Measurements from ENCODE around the gene PTPN2.

PTPN2 gene

DNA sequence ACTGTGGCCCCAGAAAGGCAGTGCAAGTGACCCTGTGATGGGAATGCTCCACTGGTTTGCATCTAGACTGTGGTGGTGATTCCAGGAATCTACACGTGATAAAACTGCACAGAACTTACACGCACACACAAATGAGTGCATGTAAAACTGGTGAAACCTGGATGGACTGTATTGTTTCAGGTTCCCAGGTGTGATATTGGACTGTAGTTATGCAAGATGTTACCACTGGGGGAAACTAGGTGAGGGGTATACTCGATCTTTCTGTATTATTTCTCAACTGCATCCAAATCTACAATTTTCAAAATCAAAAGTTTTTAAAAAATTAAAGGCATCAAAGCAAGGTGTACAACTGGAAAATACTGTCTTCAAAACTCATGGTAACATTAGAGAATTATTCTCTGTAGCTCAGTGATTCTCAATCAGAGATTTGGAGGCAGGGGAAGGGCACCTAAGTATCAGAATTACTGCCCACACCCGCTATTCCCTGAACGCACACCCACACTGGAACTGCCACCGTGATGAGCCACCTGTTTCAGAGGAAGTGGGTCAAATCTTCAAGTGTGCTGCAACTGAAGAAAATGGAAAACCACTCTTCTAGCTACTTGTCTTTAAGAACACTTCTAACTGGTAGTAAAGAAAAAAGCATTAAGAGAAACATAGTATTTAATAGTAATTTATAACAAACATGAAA is 26.7 kb downstream of the PTPN2 start:
- DNase-seq, result no peak

DNA sequence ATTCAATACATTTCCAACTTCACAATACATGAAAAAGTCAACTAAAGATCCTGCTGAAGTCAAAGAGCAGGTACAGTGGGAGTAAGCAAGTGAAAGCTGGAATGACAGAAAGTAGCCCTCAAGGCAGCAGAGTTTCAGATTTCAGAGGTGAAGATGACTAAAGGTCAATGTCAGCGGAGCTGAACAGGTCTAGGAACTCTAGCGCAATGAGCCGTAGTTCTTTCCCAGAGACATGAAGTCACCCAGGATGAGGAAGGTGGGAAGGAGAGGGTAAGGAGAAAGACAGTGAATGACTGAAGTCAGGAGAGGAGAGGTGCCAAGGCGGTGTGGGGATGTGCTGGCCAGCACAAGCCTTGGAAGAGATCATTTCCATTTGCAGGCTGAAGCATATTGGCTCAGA is 28.1 kb downstream of the PTPN2 start:
- no peak for DNase-seq

DNA sequence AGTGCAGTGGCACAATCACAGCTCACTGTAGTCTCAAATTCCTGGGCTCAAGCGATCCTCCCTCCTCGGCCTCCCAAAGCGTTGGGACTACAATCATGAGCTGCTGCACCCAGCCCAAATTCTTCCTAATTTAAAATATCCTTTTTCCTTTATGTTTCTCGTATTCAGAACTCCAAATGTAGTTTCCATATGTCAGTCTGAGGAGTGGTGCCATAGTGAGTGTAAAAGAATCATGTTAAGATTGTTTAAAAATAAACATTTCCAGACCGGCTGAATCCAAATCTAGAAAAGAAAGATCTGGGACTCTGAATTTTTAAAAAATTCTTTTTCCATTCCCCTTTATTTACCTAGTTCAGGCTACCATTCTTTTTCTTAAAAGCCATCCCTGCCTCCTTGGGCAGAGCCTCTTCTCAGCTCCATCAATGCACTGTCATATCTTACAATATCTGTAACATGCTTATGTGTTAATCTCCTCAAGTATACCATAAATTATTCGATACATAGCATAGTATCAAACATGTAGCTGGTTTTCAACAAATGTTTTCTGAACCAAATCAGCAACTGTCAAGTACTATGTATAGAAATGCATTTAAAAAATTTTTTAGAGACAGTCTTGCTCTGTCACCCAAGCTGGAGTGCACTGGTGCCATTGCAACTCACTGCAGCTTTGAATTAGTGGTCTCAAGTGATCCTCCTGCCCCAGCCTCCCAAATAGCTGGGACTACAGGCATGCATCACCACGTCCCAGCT is 31.3 kb downstream of the PTPN2 start:
- DNase-seq, result no peak

DNA sequence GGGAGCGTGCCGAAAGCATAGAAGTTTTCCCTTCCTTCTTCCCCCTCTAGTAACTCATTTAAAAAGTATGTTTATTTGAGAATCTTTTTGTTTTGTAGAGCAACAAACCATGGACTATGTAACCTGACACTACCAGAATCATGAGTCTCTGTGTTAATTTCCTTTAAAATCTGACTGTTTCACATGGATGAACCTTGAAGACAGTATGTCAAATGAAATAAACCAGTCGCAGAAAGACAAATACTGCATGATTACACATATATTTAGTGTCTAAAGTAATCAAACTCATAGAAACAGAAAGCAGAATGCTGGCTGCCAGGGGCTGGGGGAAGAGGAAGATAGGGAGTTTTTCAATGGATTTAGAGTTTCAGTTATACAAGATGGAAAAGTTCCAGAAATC is 32.3 kb downstream of the PTPN2 start:
- DNase-seq, result no peak

DNA sequence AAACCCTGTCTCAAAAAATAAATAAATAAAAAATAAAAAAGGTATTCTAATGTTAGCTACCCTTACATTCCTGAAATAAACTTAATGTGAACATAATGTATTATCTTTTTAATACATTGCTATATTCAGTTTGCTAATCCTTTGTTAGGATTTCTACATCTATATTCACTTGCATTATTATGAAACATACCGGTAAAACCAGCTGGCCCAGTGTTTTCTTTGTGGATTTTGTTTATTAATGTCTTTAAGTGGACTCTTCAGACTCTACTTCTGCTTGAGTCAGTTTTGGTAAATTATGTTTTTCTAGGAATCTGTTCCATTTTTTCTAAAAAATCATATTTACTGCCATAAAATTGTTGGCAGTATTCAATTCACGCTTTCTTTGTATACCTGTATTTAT is 34.5 kb downstream of the PTPN2 start:
- no peak for DNase-seq

DNA sequence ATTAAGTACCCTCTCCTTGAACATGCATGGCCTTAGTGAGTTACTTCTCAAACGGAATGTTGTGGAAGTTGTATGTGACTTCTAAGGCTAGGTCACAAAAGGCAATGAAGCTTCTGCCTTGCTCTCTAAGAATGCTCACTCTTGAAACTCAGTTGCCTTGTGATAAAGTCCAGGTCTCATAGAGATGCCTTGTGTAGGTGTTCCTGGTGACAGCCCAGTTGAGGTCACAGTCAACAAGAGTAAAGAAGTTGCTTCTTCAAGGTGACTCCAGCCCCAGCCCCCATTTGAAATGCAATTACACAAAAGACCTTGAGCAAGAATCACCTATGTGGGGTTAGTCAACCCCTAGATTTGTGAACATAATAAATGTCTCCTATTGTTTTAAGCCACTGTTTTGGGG is 35.6 kb downstream of the PTPN2 start:
- no peak for DNase-seq

DNA sequence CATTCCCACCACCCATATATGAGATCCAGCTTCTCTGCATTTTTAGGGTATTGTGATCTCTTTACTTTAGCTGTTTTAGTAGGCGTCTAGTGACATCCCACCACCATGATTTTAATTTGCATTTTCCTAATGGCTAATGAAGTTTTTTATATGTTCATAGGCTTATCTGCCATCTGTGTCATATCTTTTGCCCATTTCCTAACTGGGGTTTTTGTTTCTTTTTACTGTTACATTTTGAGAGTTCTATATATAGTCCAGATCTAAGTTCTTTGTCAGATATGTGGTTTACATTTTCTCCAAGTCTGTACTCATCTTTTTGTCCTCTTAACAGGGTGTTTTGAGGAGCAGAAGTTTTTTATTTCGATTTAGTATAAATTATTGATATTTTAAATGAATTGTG is 39.6 kb downstream of the PTPN2 start:
- no peak for DNase-seq

DNA sequence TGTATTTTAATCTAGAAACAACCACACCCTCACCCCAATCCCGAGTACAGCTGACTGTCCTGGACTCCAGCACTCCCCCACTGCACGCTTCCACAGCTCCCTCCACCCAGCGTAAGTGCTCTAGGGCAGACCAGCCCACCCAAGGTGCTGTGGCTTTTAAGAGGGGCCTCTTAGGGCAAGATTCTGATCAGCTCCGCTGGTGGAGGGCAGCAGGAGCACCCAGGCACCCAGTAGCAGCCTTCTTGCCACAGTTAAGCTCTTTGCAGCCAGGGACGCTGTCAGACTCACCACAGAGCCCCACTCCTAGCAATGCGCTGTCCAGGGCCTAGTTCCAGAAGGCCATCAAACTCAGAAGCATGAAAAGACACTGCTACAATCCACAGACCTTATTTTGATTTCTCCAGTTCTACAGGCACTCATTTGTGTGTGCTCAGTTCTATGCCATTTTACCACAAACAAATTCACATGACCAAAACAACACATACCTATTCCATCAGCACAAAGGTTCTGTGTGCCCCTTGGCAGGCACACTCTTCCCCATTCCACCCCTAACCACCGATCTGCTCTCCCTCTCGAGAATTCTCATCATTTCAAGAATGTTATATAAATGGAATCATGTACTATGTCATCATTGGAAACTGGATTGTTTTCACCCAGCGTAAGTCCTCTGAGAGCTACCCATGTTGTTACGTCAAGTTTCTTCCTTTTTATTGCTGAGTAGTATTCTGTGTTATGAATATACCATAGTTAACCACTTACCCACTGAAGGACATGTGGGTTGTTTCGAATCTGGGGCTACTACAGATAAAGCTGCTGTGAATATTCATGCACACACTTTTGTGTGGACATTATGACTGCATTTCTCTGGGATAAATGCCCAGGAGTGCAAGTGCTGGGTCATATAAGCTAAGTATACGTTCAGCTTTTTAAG is 40.4 kb downstream of the PTPN2 start:
- no peak for DNase-seq

DNA sequence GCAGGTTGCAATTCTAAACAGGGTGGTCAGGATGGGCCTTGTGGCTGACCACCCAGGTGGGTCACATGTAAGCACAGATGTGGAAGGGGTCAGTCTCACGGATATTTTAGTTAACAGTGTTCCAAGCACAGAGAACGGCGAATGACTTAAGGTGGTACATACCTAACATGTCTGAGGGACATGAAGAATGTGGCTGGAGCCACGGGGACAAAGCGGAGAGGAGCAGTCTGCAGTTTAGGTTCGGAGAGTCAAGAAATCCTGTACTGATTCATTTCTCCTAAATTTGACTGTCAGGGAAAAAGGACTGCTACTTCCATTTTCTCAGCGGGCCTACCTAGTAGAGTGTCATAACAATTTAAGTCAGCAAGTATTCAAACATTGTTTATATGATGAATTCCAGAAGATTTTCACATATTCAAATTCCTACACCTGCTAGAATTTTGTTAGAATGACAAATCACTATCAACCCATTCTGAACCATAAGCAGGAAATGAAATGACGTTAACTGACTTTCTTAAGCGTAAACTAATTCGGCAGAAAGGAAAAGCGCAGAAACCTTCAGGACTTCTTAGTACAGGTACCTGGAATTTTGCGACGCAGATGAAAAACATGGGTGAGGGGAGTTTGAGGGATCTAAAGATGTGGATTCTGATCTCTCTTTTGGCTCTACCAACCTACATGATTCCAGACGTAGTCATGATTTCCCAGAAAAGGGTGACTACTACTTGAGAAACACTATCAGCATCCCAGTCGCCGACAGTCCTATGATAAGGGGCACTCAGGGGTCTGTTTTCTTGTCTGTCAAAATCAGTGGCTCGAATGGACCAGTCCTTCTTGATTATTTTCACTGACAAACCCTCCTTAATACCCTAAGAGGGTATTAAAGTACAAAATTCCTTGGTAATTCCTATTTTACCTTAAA is 41.3 kb downstream of the PTPN2 start:
- DNase-seq, result no peak

DNA sequence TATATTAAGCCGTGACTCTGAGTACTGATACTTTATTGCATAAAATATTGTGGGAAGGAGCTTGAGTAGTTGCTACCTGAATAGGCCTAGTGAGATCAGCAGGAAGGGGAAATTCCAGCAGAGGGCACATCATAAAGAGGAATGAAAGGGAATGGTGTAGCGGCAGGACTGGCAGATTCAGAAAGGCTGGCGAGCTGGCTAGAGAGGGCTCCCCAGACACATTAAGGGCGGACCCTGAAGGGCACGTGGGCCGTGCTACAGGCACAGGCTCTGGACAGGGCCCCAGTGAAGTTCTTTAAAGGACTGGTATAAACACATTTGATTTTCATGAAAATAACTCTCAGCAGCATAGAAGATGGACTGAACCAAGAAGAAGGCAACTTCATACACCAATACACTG is 43.0 kb downstream of the PTPN2 start:
- no peak for DNase-seq

DNA sequence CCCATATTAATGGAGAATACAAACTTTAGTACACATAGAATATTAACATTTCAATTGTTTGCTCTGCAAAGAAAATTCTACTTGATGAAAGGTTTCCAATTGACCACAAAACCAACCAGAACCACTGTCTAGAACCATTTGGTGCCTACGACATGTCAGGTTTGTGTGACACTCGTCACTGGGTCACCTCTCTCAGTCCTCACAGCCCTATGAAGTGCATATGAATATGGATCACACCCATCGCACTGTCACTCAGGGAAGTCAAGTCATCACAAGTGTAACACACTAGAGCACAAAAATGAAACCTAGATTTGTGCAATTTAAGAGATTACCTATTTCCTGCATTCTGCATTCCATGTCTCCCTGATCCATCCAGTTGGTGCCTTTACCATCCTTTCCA is 43.7 kb downstream of the PTPN2 start:
- DNase-seq, result no peak

DNA sequence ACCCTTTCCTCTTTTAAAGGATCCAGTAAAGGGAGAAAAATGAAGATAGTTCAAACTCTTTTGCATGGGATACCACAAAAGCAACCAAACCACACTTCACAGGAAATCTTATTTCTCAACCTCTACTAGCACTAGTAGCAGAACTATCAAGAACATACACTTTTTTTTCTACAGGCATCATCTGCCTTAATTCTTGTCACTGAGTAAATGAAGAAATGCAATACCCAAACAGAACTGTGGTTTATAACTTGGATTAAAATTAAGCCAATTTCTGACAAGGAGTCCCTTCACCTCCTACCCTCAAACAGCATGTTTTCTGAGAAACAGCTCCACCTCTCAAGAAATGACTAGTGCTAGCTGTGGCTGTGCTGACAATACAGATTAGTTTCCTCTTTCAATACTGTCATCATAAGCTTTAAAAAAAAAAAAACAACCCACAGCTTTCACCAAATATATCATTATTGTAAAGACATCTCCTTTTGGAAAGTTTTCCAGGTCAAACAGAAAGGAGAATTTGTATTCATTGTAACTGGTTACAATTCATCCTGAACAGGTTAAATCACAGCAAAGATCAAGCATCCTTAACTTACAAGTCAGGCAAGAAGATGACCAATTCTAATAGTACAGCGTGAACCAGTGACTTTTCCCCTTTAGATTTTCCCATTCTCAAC is 44.4 kb downstream of the PTPN2 start:
- no peak for DNase-seq

DNA sequence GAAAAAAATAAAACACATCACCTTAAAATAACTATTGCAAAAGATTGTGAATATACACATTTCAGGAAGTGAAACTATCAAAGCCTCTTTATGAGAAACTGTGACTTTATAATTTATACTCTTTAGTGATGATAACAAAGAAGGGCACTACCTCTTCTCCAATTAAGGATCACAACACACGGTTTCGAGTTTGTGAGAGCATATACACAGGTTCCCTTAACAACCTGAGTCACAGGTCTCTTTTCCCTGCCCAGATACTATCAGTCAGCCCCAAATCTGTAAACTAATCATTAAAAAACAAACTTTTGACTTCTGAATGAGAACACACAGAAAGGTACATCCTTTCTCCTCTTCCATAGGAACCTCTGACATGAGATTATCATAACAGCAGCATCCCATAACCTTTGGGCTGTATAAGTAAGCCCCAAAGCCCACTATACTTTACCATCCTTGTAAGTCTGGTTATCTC is 44.9 kb downstream of the PTPN2 start:
- DNase-seq, result no peak

DNA sequence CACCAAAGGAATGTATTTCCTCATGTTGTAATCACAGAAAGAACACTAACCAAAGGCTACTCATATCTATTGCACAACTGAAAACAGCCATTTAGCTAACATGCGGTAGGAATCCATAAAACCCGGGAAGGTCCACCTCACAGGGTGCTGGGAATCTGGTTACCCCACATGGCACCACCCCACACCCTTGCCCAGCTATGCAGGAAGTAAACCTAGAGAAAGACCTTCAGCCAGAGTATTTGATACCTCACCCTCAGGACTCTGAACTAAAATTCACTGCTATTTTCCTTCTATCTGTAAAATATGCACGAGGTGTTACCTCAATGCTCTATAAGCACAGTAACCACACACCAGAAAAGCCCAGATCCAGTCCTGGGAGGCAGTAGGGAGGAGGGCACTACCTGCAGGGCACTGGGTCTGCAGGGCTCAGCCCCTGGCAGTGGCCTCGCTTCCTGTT is 45.8 kb downstream of the PTPN2 start:
- no peak for DNase-seq

DNA sequence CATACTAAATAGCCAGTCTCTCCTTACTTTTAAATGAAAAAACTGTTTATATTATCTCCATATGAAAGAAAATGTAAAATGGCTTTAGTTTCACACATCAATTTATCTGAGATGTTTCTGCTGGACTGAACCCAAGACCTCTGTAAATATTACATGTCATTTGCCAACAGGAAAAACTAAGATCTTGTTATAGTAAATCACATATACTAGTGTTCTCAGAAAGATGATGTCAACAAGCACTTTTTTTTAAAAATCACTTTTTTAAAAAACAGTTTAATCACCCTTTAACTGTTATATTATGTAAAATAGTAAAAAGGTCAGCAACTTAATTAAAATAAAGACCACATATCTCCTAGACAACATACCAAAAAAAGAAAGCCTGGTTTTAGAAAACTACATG is 46.3 kb downstream of the PTPN2 start:
- no peak for DNase-seq

DNA sequence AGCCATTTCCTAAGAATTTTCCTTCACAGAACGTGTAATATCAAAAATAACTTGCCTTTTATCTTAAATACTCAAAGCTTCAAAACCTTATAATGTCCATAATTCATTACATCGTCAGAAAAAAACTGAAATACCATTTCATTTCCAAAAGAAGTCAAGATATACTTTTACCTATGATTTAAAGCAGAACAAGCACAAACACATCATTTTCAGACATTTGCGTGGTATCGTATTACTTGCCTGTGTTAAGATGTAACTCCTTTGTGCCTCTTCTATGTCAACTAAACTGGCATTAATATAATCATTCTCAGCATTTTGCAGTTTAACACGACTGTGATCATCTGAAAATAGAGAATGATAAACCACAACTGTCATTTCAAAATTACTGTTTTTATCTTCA is 47.5 kb downstream of the PTPN2 start:
- DNase-seq, result no peak

DNA sequence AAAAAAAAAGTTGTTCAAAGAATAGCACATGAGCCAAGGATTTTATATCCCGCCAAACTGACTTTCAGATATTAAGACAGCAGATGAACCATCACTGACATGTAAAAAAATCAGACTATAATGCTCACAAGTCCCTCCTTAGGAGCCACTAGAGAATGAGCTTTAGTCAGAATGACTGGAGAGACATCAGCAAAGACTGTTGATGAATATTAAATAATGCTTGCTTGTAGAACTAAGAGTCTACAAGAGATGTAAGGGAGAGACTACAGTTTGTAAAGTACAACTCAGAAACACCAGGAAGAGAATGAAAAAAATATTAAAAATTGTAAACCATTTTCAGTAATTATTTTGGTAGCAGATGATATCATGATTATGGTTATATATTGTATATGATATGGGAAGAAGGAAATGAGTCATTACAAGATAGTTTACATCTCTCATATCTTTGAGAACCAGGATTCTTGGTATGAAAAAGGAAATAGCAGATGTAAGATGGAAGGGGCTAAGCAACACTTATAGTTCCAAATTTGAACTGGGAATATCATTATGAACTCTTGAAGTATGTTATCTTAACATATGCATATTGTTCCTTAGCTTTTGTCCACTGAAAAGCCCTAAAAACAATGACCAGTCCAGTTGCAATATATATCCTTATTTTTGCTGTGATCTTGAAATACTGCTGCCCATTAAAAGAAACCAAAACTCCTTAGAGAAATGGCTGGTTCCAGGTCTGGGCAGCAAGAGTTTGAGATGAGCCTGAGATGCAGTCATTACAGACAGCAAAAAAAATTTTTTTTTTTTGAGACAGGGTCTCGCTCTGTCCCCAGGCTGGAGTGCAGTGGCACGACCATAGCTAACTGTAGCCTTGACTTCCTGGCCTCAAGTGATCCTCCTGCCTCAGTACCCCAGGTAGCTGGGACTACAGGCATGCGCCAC is 55.7 kb downstream of the PTPN2 start:
- no peak for DNase-seq

DNA sequence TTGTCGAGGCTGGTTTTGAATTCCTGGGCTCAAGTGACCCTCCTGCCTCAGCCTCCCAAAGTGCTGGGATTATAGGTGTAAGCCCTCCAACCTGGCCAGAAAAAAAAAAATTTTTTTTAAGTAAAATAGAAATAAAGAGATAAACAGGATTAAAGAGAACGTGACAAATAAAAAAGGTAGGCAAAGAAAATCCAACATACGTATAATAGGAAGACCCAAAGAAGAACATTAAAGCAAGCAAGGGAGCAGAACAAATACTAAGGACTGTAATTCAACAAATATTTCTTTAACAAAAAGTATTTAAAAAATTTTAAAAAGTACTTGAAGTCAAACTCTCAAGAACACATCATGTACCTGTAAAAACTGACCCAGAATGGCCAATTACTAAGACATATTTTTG is 56.4 kb downstream of the PTPN2 start:
- no peak for DNase-seq

DNA sequence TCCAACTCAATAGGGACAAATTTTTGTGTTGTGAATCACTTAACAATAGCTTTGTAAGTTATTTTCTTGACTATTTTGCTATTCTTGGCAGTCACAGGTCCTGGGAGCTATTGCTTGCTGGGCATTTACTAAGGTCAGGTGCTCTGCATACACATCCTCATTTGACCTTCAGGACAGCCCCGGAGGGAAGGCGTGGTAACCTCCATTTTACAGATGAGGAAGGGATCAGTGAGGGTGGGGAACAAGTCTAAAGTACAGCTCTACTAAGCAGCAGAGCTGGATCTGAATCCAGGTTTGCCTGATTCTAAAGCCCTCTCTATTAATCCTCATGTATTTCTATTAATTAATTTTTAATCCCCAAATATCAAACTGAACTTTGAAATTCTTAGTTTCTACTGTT is 58.8 kb downstream of the PTPN2 start:
- no peak for DNase-seq

DNA sequence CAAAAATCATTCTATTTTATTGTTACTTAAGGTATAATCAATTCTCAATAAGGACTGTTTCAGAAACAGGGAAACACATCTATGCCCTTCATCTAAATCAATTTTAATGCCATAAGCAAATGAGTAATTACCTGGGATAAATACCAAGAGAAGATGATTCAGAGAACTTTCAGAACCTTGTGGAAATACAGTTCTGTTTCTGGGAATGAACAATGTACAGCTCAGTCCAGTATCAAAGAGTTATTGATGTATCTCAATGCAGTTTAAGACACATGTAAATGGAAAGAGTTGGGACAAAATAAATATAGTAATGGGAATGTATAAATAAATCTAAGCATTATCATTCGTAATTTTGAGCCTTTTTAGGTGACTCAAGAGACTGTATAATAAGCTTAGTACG is 60.1 kb downstream of the PTPN2 start:
- no peak for DNase-seq

DNA sequence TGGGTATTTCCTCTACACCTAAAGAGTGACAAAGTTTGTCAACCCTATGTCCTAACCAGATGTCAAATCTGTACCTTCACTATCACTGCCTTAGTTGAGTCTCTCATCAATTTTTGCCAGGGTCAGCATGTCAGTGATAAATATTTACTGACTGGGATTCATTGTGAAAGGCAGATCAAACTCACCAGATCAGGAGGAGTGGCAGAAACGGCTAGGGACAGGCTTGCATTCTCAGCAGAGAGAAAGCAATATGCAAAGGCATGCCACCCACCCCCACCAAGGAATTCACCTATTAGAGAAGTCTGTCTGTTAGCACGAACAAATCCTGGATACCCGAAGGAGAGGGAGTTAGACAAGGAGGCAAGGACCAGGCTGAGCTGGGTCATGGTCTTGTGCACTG is 62.6 kb downstream of the PTPN2 start:
- no peak for DNase-seq

Measured in NCI-H2107 (cell line).